HEK293 (cell line): ENCODE measurements around the gene ZSCAN26.

Source experiments
- CTCF ChIP-seq: fragments of 450-650 bp; formaldehyde crosslinking; IDR thresholded peaks from 2 replicates; pipeline ENCODE4 v1.5.1; 2016; ENCODE audit warnings: missing biosample characterization, missing genetic modification characterization
- OVOL3 ChIP-seq: fragments of 450-650 bp; formaldehyde crosslinking; IDR thresholded peaks from 2 replicates; pipeline ENCODE4 v1.5.1; 2016; ENCODE audit warnings: missing biosample characterization, missing genetic modification characterization
- REST ChIP-seq: fragments of 450-650 bp; formaldehyde crosslinking; IDR thresholded peaks from 2 replicates; pipeline ENCODE4 v1.5.1; 2016; ENCODE audit warnings: missing biosample characterization, missing genetic modification characterization
- SETDB1 ChIP-seq: IDR thresholded peaks from one replicate; pipeline ENCODE4 v1.6.1; 2017; ENCODE audit warnings: mild to moderate bottlenecking, low read length, moderate library complexity, mixed read lengths; ENCODE audit not compliant: insufficient read length
- ZNF311 ChIP-seq: fragments of 450-650 bp; formaldehyde crosslinking; IDR thresholded peaks from 2 replicates; pipeline ENCODE4 v1.5.1; 2017; ENCODE audit warnings: missing biosample characterization, missing genetic modification characterization, borderline replicate concordance
- TF ChIP-seq, protein P1 (sequence below): fragments of 450-650 bp; formaldehyde crosslinking; conservative IDR thresholded peaks from 2 replicates; pipeline ENCODE4 v1.5.1; 2016; ENCODE audit warnings: low read depth, missing biosample characterization, missing genetic modification characterization
- TF ChIP-seq, protein P2 (sequence below): sonication (generic); formaldehyde crosslinking; IDR thresholded peaks from 2 replicates; pipeline ENCODE4 v1.8.1; 2022; ENCODE audit warnings: mild to moderate bottlenecking, moderate library complexity, missing genetic modification reagents

DNA sequence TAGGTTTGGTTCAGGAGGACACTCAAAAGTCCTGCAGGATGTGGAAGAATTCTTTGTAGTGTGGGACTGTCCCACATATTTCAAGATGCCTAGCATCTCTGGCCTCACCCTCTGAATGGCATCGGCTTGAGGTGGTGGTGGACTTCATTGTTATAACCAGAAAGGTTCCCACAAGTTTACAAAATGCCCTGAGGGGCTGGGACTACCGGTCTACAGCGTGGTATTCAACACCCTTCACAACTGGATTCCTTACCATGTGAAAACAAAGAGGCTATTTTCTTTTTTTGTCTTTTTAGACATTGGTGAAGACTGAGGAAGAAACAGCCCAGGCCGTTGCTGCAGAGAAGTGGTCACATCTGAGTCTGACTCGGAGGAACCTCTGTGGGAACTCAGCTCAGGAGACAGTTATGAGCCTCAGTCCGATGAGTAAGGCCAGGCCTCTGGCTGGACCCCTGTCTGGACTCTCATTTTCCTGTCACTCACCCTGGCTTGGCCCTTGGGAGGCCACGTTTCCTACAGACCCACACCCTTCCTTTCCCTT is 29.6 kb downstream of the ZSCAN26 start:
- TF ChIP-seq CTCF: no peak
- TF ChIP-seq, protein P1, sequence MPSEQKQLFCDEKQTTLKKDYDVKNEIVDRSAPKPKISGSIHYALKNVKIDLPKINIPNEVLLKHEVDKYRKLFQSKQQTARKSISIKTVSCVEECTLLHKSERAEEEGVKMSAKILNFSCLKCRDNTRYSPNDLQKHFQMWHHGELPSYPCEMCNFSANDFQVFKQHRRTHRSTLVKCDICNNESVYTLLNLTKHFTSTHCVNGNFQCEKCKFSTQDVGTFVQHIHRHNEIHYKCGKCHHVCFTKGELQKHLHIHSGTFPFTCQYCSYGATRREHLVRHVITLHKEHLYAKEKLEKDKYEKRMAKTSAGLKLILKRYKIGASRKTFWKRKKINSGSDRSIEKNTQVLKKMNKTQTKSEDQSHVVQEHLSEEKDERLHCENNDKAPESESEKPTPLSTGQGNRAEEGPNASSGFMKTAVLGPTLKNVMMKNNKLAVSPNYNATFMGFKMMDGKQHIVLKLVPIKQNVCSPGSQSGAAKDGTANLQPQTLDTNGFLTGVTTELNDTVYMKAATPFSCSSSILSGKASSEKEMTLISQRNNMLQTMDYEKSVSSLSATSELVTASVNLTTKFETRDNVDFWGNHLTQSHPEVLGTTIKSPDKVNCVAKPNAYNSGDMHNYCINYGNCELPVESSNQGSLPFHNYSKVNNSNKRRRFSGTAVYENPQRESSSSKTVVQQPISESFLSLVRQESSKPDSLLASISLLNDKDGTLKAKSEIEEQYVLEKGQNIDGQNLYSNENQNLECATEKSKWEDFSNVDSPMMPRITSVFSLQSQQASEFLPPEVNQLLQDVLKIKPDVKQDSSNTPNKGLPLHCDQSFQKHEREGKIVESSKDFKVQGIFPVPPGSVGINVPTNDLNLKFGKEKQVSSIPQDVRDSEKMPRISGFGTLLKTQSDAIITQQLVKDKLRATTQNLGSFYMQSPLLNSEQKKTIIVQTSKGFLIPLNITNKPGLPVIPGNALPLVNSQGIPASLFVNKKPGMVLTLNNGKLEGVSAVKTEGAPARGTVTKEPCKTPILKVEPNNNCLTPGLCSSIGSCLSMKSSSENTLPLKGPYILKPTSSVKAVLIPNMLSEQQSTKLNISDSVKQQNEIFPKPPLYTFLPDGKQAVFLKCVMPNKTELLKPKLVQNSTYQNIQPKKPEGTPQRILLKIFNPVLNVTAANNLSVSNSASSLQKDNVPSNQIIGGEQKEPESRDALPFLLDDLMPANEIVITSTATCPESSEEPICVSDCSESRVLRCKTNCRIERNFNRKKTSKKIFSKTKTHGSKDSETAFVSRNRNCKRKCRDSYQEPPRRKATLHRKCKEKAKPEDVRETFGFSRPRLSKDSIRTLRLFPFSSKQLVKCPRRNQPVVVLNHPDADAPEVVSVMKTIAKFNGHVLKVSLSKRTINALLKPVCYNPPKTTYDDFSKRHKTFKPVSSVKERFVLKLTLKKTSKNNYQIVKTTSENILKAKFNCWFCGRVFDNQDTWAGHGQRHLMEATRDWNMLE: no peak
- TF ChIP-seq SETDB1: no peak
- TF ChIP-seq, protein P2, sequence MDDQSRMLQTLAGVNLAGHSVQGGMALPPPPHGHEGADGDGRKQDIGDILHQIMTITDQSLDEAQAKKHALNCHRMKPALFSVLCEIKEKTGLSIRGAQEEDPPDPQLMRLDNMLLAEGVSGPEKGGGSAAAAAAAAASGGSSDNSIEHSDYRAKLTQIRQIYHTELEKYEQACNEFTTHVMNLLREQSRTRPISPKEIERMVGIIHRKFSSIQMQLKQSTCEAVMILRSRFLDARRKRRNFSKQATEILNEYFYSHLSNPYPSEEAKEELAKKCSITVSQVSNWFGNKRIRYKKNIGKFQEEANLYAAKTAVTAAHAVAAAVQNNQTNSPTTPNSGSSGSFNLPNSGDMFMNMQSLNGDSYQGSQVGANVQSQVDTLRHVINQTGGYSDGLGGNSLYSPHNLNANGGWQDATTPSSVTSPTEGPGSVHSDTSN (CRISPR knock-in tag): no peak
- no peak for TF ChIP-seq OVOL3
- no peak for TF ChIP-seq REST
- no peak for TF ChIP-seq ZNF311 (tag by site-specific recombination)
